Ectodermal cell (in vitro differentiated cells): ENCODE data around the gene ARHGEF28.

Source experiments
- H3K27ac ChIP-seq: 2 replicates; pipeline ENCODE4 v1.7.0; 2013; ENCODE audit warnings: mild to moderate bottlenecking, low read depth, low read length; ENCODE audit not compliant: insufficient read depth, poor library complexity, severe bottlenecking
- H3K27me3 ChIP-seq: 2 replicates; pipeline ENCODE4 v1.7.0; 2013; ENCODE audit warnings: mild to moderate bottlenecking, low read length; ENCODE audit not compliant: insufficient read depth, control insufficient read depth, poor library complexity, severe bottlenecking
- H3K36me3 ChIP-seq: one replicate; pipeline ENCODE4 v1.7.0; 2013; ENCODE audit warnings: low read length; ENCODE audit not compliant: control insufficient read depth, insufficient read depth
- H3K4me1 ChIP-seq: one replicate; pipeline ENCODE4 v1.7.0; 2013; ENCODE audit warnings: low read length; ENCODE audit not compliant: control insufficient read depth, insufficient read depth
- H3K4me3 ChIP-seq: 2 replicates; pipeline ENCODE4 v1.7.0; 2013; ENCODE audit warnings: low read depth, low read length, control low read depth; ENCODE audit not compliant: insufficient read depth
- H3K9me3 ChIP-seq: 2 replicates; pipeline ENCODE4 v1.7.0; 2013; ENCODE audit warnings: mild to moderate bottlenecking, low read length, moderate library complexity; ENCODE audit not compliant: control insufficient read depth
- WGBS, 2 experiments: methylation state at CpG; one replicate each; pipeline ENCODE4 v1.1.7; 2013; ENCODE audit warnings: missing lambda C conversion rate in 2 of 2; 5-methylcytosine and 5-hydroxymethylcytosine counted together

ARHGEF28 gene

GRCh38 chr5:73732045-73732444, 106.0 kb downstream of the ARHGEF28 start:
- Histone ChIP-seq H3K27ac (no peak overlapping the region), H3K4me3 (no peak overlapping the region), H3K9me3 (no peaks in the 10 kb centered on the region), H3K27me3 (no peaks in the 10 kb centered on the region), H3K36me3 (no peaks in the 10 kb centered on the region), H3K4me1 (no peaks in the 10 kb centered on the region)
- WGBS, 2 experiments = 100% methylated on average over 1 of the region's 2 CpGs

- Histone ChIP-seq H3K4me3 (no peak overlapping the region), H3K27ac (no peak overlapping the region), H3K27me3 (no peaks in the 10 kb centered on the region), H3K36me3 (no peaks in the 10 kb centered on the region), H3K9me3 (no peaks in the 10 kb centered on the region), H3K4me1 (no peaks in the 10 kb centered on the region)
- 100% methylated on average over 1 of the region's 1 CpG; no CpG with 5 or more reads in 1 of the 2 experiments for WGBS, 2 experiments
Observed at GRCh38 chr5:73733219-73733618, 107.2 kb downstream of the ARHGEF28 start.

GRCh38 chr5:73735032-73735734, 109.2 kb downstream of the ARHGEF28 start:
- 91 to 92% methylated on average over 1 to 4 of the region's 4 CpGs for WGBS, 2 experiments
- H3K27ac ChIP-seq = no peak overlapping the region

GRCh38 chr5:73739650-73740049, 113.7 kb downstream of the ARHGEF28 start:
- Histone ChIP-seq H3K36me3 (no peaks in the 10 kb centered on the region), H3K4me3 (no peak overlapping the region), H3K27me3 (no peaks in the 10 kb centered on the region), H3K9me3 (no peaks in the 10 kb centered on the region), H3K4me1 (no peaks in the 10 kb centered on the region), H3K27ac (no peak overlapping the region)
- 90 to 100% methylated on average over 1 of the region's 1 CpG for WGBS, 2 experiments

More at GRCh38 chr5:73735032-73735734, 109.2 kb downstream of the ARHGEF28 start:
- H3K36me3 ChIP-seq = no peaks in the 10 kb centered on the region
- no peaks in the 10 kb centered on the region for H3K27me3 ChIP-seq
- H3K4me1 ChIP-seq = no peaks in the 10 kb centered on the region
- no peaks in the 10 kb centered on the region for H3K9me3 ChIP-seq
- no peak overlapping the region for H3K4me3 ChIP-seq

GRCh38 chr5:73740274-73740790, 114.3 kb downstream of the ARHGEF28 start:
- Histone ChIP-seq H3K9me3 (no peaks in the 10 kb centered on the region), H3K27ac (no peak overlapping the region), H3K36me3 (no peaks in the 10 kb centered on the region), H3K4me1 (no peaks in the 10 kb centered on the region), H3K4me3 (no peak overlapping the region), H3K27me3 (no peaks in the 10 kb centered on the region)
- 77 to 79% methylated on average over 4 of the region's 4 CpGs for WGBS, 2 experiments

GRCh38 chr5:73743161-73743560, 117.2 kb downstream of the ARHGEF28 start:
- H3K4me3 ChIP-seq = no peak overlapping the region
- WGBS, 2 experiments = 100% methylated on average over 1 of the region's 2 CpGs
- H3K36me3 ChIP-seq = no peaks in the 10 kb centered on the region
- no peaks in the 10 kb centered on the region for H3K27me3 ChIP-seq
- no peaks in the 10 kb centered on the region for H3K4me1 ChIP-seq
- H3K27ac ChIP-seq = no peak overlapping the region
- no peaks in the 10 kb centered on the region for H3K9me3 ChIP-seq

- 83 to 100% methylated on average over 1 of the region's 1 CpG for WGBS, 2 experiments
- H3K36me3 ChIP-seq = no peaks in the 10 kb centered on the region
- H3K27me3 ChIP-seq = no peaks in the 10 kb centered on the region
- no peaks in the 10 kb centered on the region for H3K9me3 ChIP-seq
- no peaks in the 10 kb centered on the region for H3K4me1 ChIP-seq
- no peak overlapping the region for H3K27ac ChIP-seq
- no peak overlapping the region for H3K4me3 ChIP-seq
Observed at GRCh38 chr5:73745836-73746235, 119.8 kb downstream of the ARHGEF28 start.

GRCh38 chr5:73746608-73747007, 120.6 kb downstream of the ARHGEF28 start:
- no peaks in the 10 kb centered on the region for H3K4me1 ChIP-seq
- H3K36me3 ChIP-seq = no peaks in the 10 kb centered on the region
- WGBS, 2 experiments = 92 to 100% methylated on average over 1 of the region's 2 CpGs
- no peak overlapping the region for H3K4me3 ChIP-seq
- no peaks in the 10 kb centered on the region for H3K9me3 ChIP-seq
- H3K27ac ChIP-seq = no peak overlapping the region
- no peaks in the 10 kb centered on the region for H3K27me3 ChIP-seq

- Histone ChIP-seq H3K27ac (no peak overlapping the region), H3K9me3 (no peaks in the 10 kb centered on the region), H3K36me3 (no peaks in the 10 kb centered on the region), H3K4me3 (no peak overlapping the region), H3K4me1 (no peaks in the 10 kb centered on the region), H3K27me3 (no peaks in the 10 kb centered on the region)
- 94 to 95% methylated on average over 7 of the region's 7 CpGs for WGBS, 2 experiments
Observed at GRCh38 chr5:73747696-73748380, 121.8 kb downstream of the ARHGEF28 start.

- WGBS, 2 experiments = 90 to 92% methylated on average over 11 of the region's 11 CpGs
- Histone ChIP-seq H3K27ac (no peak overlapping the region), H3K4me3 (no peak overlapping the region), H3K27me3 (no peaks in the 10 kb centered on the region), H3K9me3 (no peaks in the 10 kb centered on the region), H3K4me1 (no peaks in the 10 kb centered on the region), H3K36me3 (no peaks in the 10 kb centered on the region)
Observed at GRCh38 chr5:73748510-73749400, 122.8 kb downstream of the ARHGEF28 start.
